Neural cell (in vitro differentiated cells): ENCODE results near the gene PGLYRP4.

ENCODE experiments used
- EP300 ChIP-seq: fragments of 450-650 bp; conservative IDR thresholded peaks from 2 replicates; pipeline ENCODE4 v1.6.1; 2014; ENCODE audit warnings: antibody characterized with exemption, mild to moderate bottlenecking, moderate library complexity; ENCODE audit not compliant: poor library complexity, severe bottlenecking
- EZH2 ChIP-seq: fragments of 200-600, 300-800 bp; shearing (Covaris generic), sonication (generic); IDR thresholded peaks from 2 replicates; pipeline ENCODE4 v1.6.1; 2014; ENCODE audit warnings: antibody characterized with exemption, low read length, borderline replicate concordance, mild to moderate bottlenecking; ENCODE audit not compliant: insufficient read depth, poor library complexity, severe bottlenecking
- MXI1 ChIP-seq: fragments of 450-650 bp; conservative IDR thresholded peaks from 2 replicates; pipeline ENCODE4 v1.6.1; 2014; ENCODE audit warnings: antibody characterized with exemption, mild to moderate bottlenecking; ENCODE audit not compliant: poor library complexity, severe bottlenecking
- POLR2AphosphoS5 ChIP-seq: IDR thresholded peaks from 2 replicates; pipeline ENCODE4 v1.6.1; 2012
- RAD21 ChIP-seq: fragments of 450-650 bp; conservative IDR thresholded peaks from 2 replicates; pipeline ENCODE4 v1.6.1; 2014; ENCODE audit warnings: antibody characterized with exemption, mild to moderate bottlenecking, moderate library complexity
- SMC3 ChIP-seq: fragments of 450-650 bp; conservative IDR thresholded peaks from 2 replicates; pipeline ENCODE4 v1.6.1; 2014; ENCODE audit warnings: antibody characterized with exemption, mild to moderate bottlenecking, moderate library complexity; ENCODE audit not compliant: poor library complexity
- TAF1 ChIP-seq: IDR thresholded peaks from 2 replicates; pipeline ENCODE4 v1.6.1; 2012; ENCODE audit warnings: low read depth
- TF ChIP-seq, protein P1 (sequence below): fragments of 450-650 bp; IDR thresholded peaks from 2 replicates; pipeline ENCODE4 v1.5.1; 2014; ENCODE audit warnings: antibody characterized with exemption, mild to moderate bottlenecking, moderate library complexity; ENCODE audit not compliant: poor library complexity, severe bottlenecking
- TF ChIP-seq, protein P2 (sequence below): IDR thresholded peaks from 2 replicates; pipeline ENCODE4 v1.6.1; 2012; ENCODE audit warnings: borderline replicate concordance

DNA sequence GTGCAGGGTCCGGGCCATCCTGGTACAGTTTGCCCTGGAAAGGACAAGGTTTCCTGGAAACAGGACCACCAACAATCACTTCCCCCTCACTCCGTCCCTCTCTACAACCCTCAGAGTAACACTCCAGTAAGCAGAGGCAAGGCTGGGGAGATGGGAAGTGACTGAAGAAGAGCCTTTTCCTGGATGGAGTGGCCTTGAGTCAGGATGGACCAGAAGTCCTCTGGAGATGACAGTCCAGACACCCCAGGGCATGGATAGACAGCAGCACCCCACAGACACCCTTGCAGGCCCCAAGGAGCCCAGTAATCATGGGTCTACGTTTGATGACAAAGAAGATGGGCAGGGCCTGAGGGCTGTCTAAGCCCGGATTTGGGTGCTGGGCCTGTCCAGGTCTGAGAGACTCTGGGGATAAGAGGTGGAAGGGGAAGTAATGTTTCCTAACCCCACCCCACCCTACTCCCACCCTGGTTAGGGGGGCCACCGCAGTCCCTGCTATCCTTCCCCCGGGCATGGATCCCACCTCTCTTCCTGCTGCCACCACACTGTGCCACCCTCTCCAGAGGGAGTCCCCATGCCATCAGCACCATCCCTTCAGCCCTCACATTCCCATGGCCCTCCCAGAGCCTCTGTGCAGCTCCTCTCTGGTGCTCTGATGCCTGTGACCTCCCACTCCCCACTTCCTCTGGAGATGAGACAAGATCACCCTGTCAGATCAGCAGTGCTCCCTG is 49.4 kb upstream of the PGLYRP4 start:
- TF ChIP-seq, protein P1, sequence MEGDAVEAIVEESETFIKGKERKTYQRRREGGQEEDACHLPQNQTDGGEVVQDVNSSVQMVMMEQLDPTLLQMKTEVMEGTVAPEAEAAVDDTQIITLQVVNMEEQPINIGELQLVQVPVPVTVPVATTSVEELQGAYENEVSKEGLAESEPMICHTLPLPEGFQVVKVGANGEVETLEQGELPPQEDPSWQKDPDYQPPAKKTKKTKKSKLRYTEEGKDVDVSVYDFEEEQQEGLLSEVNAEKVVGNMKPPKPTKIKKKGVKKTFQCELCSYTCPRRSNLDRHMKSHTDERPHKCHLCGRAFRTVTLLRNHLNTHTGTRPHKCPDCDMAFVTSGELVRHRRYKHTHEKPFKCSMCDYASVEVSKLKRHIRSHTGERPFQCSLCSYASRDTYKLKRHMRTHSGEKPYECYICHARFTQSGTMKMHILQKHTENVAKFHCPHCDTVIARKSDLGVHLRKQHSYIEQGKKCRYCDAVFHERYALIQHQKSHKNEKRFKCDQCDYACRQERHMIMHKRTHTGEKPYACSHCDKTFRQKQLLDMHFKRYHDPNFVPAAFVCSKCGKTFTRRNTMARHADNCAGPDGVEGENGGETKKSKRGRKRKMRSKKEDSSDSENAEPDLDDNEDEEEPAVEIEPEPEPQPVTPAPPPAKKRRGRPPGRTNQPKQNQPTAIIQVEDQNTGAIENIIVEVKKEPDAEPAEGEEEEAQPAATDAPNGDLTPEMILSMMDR, result no peak
- TF ChIP-seq, protein P2, sequence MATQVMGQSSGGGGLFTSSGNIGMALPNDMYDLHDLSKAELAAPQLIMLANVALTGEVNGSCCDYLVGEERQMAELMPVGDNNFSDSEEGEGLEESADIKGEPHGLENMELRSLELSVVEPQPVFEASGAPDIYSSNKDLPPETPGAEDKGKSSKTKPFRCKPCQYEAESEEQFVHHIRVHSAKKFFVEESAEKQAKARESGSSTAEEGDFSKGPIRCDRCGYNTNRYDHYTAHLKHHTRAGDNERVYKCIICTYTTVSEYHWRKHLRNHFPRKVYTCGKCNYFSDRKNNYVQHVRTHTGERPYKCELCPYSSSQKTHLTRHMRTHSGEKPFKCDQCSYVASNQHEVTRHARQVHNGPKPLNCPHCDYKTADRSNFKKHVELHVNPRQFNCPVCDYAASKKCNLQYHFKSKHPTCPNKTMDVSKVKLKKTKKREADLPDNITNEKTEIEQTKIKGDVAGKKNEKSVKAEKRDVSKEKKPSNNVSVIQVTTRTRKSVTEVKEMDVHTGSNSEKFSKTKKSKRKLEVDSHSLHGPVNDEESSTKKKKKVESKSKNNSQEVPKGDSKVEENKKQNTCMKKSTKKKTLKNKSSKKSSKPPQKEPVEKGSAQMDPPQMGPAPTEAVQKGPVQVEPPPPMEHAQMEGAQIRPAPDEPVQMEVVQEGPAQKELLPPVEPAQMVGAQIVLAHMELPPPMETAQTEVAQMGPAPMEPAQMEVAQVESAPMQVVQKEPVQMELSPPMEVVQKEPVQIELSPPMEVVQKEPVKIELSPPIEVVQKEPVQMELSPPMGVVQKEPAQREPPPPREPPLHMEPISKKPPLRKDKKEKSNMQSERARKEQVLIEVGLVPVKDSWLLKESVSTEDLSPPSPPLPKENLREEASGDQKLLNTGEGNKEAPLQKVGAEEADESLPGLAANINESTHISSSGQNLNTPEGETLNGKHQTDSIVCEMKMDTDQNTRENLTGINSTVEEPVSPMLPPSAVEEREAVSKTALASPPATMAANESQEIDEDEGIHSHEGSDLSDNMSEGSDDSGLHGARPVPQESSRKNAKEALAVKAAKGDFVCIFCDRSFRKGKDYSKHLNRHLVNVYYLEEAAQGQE, result no peak
- no peak for TF ChIP-seq MXI1
- no peak for TF ChIP-seq RAD21
- TF ChIP-seq POLR2AphosphoS5, result no peak
- TF ChIP-seq EP300, result no peak
- no peak for TF ChIP-seq EZH2
- TF ChIP-seq TAF1, result no peak
- no peak for TF ChIP-seq SMC3
